B cell (primary cell): ENCODE results near the gene WDR64. TPM values are rescaled to one million over a fixed set of nuclear protein-coding genes. Genes with fewer than 3 reads are reported as not detected.

Experiments used
- ATAC-seq: fragments of 200-7000 bp; cut with Tn5 transposase; one replicate; pipeline ENCODE4 v1.10.0; 2021; ENCODE audit warnings: low read depth, mild to moderate bottlenecking, moderate number of reproducible peaks, moderate library complexity
- CTCF ChIA-PET: fragments of 350-600 bp; sonication (Branson Sonifier 250); formaldehyde crosslinking; loops from one replicate; lab custom pipeline; 2021; ENCODE audit warnings: antibody characterized with exemption, inconsistent platforms; lab: Charles Lee
- POLR2A ChIA-PET: fragments of 350-600 bp; sonication (Branson Sonifier 250); formaldehyde crosslinking; loops from one replicate; lab custom pipeline; 2021; ENCODE audit warnings: antibody characterized with exemption; lab: Charles Lee
- DNase-seq: peaks from one replicate; pipeline ENCODE4 v3.0.0; 2013
- H2AFZ ChIP-seq: 2 replicates; pipeline ENCODE4 v1.6.1; 2012; ENCODE audit warnings: mild to moderate bottlenecking, low read depth, low read length; ENCODE audit not compliant: insufficient read depth, poor library complexity, severe bottlenecking
- H3K27ac ChIP-seq, 2 donors: 1 replicate in 1 of 2; 2 replicates in 1 of 2; pipeline ENCODE4 v1.5.1; 2012 to 2013; ENCODE audit warnings: low read length in 2 of 2, mild to moderate bottlenecking in 2 of 2, moderate library complexity in 1 of 2
- H3K27me3 ChIP-seq, 4 experiments: fragments of 200-600 bp in 1 of 4; sonication (generic) in 1 of 4; replicated peaks in 1 of 4; 1 replicate in 2 of 4; 2 replicates in 2 of 4; pipeline versions ENCODE4 v1.6.1 to v1.7.0; 2013 to 2016; ENCODE audit warnings: low read length in 3 of 4, mild to moderate bottlenecking in 2 of 4, mixed read lengths in 1 of 4, moderate library complexity in 1 of 4; ENCODE audit not compliant: insufficient read depth in 4 of 4, control insufficient read depth in 3 of 4; ENCODE audit errors: control extremely low read depth in 1 of 4
- H3K36me3 ChIP-seq, 2 experiments: replicated peaks in 1 of 2; 1 replicate in 1 of 2; 2 replicates in 1 of 2; pipeline versions ENCODE4 v1.6.1 to v1.7.1; 2013; ENCODE audit warnings: low read length in 1 of 2; ENCODE audit not compliant: insufficient read depth in 2 of 2, control insufficient read depth in 1 of 2; ENCODE audit errors: control extremely low read depth in 1 of 2, extremely low read depth in 1 of 2
- H3K4me1 ChIP-seq, 2 donors: fragments of 200-600 bp in 1 of 2; sonication (generic) in 1 of 2; 1 replicate in 1 of 2; 2 replicates in 1 of 2; pipeline versions ENCODE4 v1.5.1 to v1.6.1; 2013 to 2017; ENCODE audit warnings: low read length in 2 of 2; ENCODE audit not compliant: control insufficient read depth in 2 of 2, insufficient read depth in 2 of 2
- H3K4me2 ChIP-seq: replicated peaks from 2 replicates; pipeline ENCODE3; 2012; ENCODE audit warnings: mild to moderate bottlenecking, low read depth, low read length; ENCODE audit not compliant: poor library complexity, severe bottlenecking
- H3K4me3 ChIP-seq, 5 experiments: fragments of 200-600 bp in 1 of 5; sonication (generic) in 1 of 5; 1 replicate in 3 of 5; 2 replicates in 2 of 5; pipeline versions ENCODE4 v1.5.1 to v1.7.0; 2011 to 2016; ENCODE audit warnings: low read length in 4 of 5, mild to moderate bottlenecking in 4 of 5, low read depth in 2 of 5, control low read depth in 1 of 5, moderate library complexity in 1 of 5; ENCODE audit not compliant: insufficient read depth in 1 of 5; ENCODE audit errors: control extremely low read depth in 1 of 5, extremely low read depth in 1 of 5
- H3K79me2 ChIP-seq: fragments of 200-600 bp; sonication (generic); one replicate; pipeline ENCODE4 v1.6.0; 2016; ENCODE audit warnings: low read length; ENCODE audit not compliant: control insufficient read depth, insufficient read depth
- H3K9ac ChIP-seq: fragments of 200-600 bp; sonication (generic); 2 replicates; pipeline ENCODE4 v1.6.1; 2017; ENCODE audit warnings: mild to moderate bottlenecking, low read length, moderate library complexity
- H3K9me3 ChIP-seq, 3 donors: one replicate each; pipeline versions ENCODE4 v1.6.1 to v1.7.1; 2013; ENCODE audit warnings: low read length in 2 of 3; ENCODE audit not compliant: control insufficient read depth in 2 of 3, insufficient read depth in 1 of 3; ENCODE audit errors: control extremely low read depth in 1 of 3
- H4K20me1 ChIP-seq: 2 replicates; pipeline ENCODE4 v1.6.0; 2012; ENCODE audit warnings: mild to moderate bottlenecking, low read length; ENCODE audit not compliant: insufficient read depth, control insufficient read depth, poor library complexity, severe bottlenecking
- H3K27ac Mint-ChIP-seq: one replicate; pipeline ENCODE4 v1.8.0; 2021; ENCODE audit warnings: mixed read lengths
- H3K27me3 Mint-ChIP-seq: one replicate; pipeline ENCODE4 v1.8.0; 2021; ENCODE audit warnings: mixed read lengths
- H3K4me1 Mint-ChIP-seq: one replicate; pipeline ENCODE4 v1.8.0; 2021; ENCODE audit warnings: mixed read lengths
- H3K4me3 Mint-ChIP-seq: one replicate; pipeline ENCODE4 v1.8.0; 2021; ENCODE audit warnings: mixed read lengths
- H3K9me3 Mint-ChIP-seq: one replicate; pipeline ENCODE4 v1.8.0; 2022; ENCODE audit warnings: mixed read lengths; ENCODE audit not compliant: insufficient read depth
- EZH2 ChIP-seq: IDR thresholded peaks from 2 replicates; pipeline ENCODE4 v1.6.1; 2012; ENCODE audit warnings: borderline replicate concordance, low read depth, mild to moderate bottlenecking, moderate library complexity, low read length; ENCODE audit not compliant: insufficient read depth, poor library complexity, severe bottlenecking
- WGBS: methylation state at CpG from one replicate; pipeline ENCODE4 v1.1.5; 2013; ENCODE audit warnings: missing lambda C conversion rate; ENCODE audit not compliant: insufficient coverage; 5-methylcytosine and 5-hydroxymethylcytosine counted together
- intact Hi-C: fragments of 100-400 bp; cut with micrococcal nuclease; formaldehyde crosslinking; loops from one replicate; pipeline ENCODE4 v1.10.0; 2022
- polyA plus RNA-seq: library from polyadenylated mRNA; depleted of rRNA; stranded (reverse); fragments of >200 nt; gene quantifications from 2 replicates; pipeline ENCODE4 v1.2.3, GENCODE V29; 2012
- total RNA-seq, 2 donors: library from RNA; stranded (reverse); fragments of 120-200 nt in 1 of 2; gene quantifications; 1 replicate in 1 of 2; 2 replicates in 1 of 2; pipeline versions ENCODE4 v1.2.3 to v1.2.4, GENCODE V29; 2013 to 2022
- TF ChIP-seq, protein P1 (sequence below): fragments of 200-600 bp; IDR thresholded peaks from one replicate; pipeline ENCODE4 v1.8.0; 2022; ENCODE audit warnings: antibody characterized with exemption, mild to moderate bottlenecking

The WDR64 gene
- total and polyA plus RNA-seq, 2 donors (not counting 1 experiment from before 2014, with no cell fraction given), result 0.13 TPM; not detected in 1

DNA sequence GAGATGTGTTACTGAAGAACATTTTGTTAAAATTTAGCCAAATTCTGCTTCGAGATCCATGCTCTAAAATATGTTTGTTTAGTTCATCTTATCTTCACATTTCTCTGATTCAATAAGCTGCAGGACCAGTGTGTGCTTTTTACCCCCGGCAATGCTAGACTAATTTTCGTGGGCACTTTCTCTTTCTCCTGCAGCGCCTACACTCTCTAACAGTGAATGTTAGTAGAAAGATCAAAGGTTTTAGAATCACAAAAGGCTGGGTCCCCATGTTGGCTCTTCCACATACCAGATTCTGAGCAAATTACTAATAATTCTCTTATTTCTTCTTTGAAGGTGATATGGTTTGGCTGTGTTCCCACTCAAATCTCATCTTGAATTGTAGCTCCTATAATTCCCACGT, 20.4 kb upstream of the WDR64 start:
- H3K36me3 ChIP-seq, result peaks cover 0 to 7% of the 10 kb centered on the region in 2 experiments
- no peak for ATAC-seq
- no peaks in the 10 kb centered on the region for H3K9me3 ChIP-seq
- WGBS, result no CpG with 5 or more reads among the region's 5 CpGs
- DNase-seq, result no peak
- no peak overlapping the region for H3K4me3 ChIP-seq
- no peak overlapping the region for H2AFZ ChIP-seq
- ChIA-PET POLR2A (no interaction called here), CTCF (no interaction called here)
- H3K27ac Mint-ChIP-seq, result no peak overlapping the region
- intact Hi-C loops, result no loop called here
- H3K9me3 Mint-ChIP-seq, result no peaks in the 10 kb centered on the region
- peaks cover 28 to 43% of the 10 kb centered on the region in 2 donors for H3K4me1 ChIP-seq
- no peak overlapping the region for H3K4me2 ChIP-seq
- no peak overlapping the region for H3K9ac ChIP-seq
- H3K27me3 ChIP-seq, result no peaks in the 10 kb centered on the region
- H3K79me2 ChIP-seq, result peaks cover 75% of the 10 kb centered on the region
- H3K4me3 Mint-ChIP-seq, result no peak overlapping the region
- H4K20me1 ChIP-seq, result no peaks in the 10 kb centered on the region
- no peaks in the 10 kb centered on the region for H3K27me3 Mint-ChIP-seq
- TF ChIP-seq, protein P1, sequence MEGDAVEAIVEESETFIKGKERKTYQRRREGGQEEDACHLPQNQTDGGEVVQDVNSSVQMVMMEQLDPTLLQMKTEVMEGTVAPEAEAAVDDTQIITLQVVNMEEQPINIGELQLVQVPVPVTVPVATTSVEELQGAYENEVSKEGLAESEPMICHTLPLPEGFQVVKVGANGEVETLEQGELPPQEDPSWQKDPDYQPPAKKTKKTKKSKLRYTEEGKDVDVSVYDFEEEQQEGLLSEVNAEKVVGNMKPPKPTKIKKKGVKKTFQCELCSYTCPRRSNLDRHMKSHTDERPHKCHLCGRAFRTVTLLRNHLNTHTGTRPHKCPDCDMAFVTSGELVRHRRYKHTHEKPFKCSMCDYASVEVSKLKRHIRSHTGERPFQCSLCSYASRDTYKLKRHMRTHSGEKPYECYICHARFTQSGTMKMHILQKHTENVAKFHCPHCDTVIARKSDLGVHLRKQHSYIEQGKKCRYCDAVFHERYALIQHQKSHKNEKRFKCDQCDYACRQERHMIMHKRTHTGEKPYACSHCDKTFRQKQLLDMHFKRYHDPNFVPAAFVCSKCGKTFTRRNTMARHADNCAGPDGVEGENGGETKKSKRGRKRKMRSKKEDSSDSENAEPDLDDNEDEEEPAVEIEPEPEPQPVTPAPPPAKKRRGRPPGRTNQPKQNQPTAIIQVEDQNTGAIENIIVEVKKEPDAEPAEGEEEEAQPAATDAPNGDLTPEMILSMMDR, result no peak
- no peak for TF ChIP-seq EZH2
- H3K27ac ChIP-seq, result no peak overlapping the region
- H3K4me1 Mint-ChIP-seq, result peaks cover 65% of the 10 kb centered on the region

DNA sequence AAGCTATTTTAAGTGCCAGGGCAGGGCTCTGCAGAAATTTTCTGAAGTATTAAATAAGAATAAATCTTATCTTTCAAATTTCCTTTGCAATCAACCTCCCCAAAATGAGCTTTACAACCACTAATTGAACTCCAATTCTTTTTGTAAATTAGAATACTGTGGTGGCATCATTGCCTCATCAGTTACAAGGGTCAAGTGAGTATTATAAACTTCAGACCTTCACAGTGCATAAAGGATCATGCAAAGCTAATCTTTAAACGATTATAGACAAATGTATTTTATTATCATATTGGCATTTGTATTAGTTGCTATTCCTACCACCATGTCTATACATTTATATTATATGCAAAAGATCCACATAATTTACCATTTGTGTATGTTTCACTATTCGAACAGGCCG, 19.1 kb upstream of the WDR64 start:
- intact Hi-C loops, result no loop called here
- H3K9me3 ChIP-seq, result no peaks in the 10 kb centered on the region
- H3K36me3 ChIP-seq, result peaks cover 0 to 7% of the 10 kb centered on the region in 2 experiments
- H3K9me3 Mint-ChIP-seq, result no peaks in the 10 kb centered on the region
- H2AFZ ChIP-seq, result no peak overlapping the region
- no peak overlapping the region for H3K27ac ChIP-seq
- no peak overlapping the region for H3K27ac Mint-ChIP-seq
- H3K27me3 Mint-ChIP-seq, result no peaks in the 10 kb centered on the region
- H3K9ac ChIP-seq, result no peak overlapping the region
- POLR2A ChIA-PET, result no interaction called here
- TF ChIP-seq, protein P1, result no peak
- TF ChIP-seq EZH2, result no peak
- CTCF ChIA-PET, result interaction anchor here (1.2 to 1.3 kb wide), 2 partner anchors 21 to 22 kb away, joined by 3 to 4 read pairs; no protein-coding TSS in a partner anchor
- H3K79me2 ChIP-seq, result peaks cover 87% of the 10 kb centered on the region
- no peak overlapping the region for H3K4me2 ChIP-seq
- peaks cover 71% of the 10 kb centered on the region for H3K4me1 Mint-ChIP-seq
- no peaks in the 10 kb centered on the region for H3K27me3 ChIP-seq
- WGBS, result no CpG with 5 or more reads among the region's 3 CpGs
- H3K4me3 Mint-ChIP-seq, result no peak overlapping the region
- H3K4me1 ChIP-seq, result peaks cover 32 to 47% of the 10 kb centered on the region in 2 donors
- H4K20me1 ChIP-seq, result no peaks in the 10 kb centered on the region
- ATAC-seq (no peak), DNase-seq (no peak)
- no peak overlapping the region for H3K4me3 ChIP-seq
